Measurements from ENCODE around the gene BAIAP2.

The BAIAP2 gene

GRCh38 chr17:81056312-81056711, 21.4 kb downstream of the BAIAP2 start:
- DNase-seq: no peak

- no peak for DNase-seq
Measured at GRCh38 chr17:81057079-81057730, 22.3 kb downstream of the BAIAP2 start.

- DNase-seq: no peak
Measured at GRCh38 chr17:81057777-81058176, 22.8 kb downstream of the BAIAP2 start.

- no peak for DNase-seq
Measured at GRCh38 chr17:81058263-81058871, 23.4 kb downstream of the BAIAP2 start.

GRCh38 chr17:81059026-81059425, 24.1 kb downstream of the BAIAP2 start:
- DNase-seq: no peak

GRCh38 chr17:81060416-81060815, 25.5 kb downstream of the BAIAP2 start:
- DNase-seq: no peak

GRCh38 chr17:81061027-81061735, 26.2 kb downstream of the BAIAP2 start:
- DNase-seq: no peak

- DNase-seq: no peak
Measured at GRCh38 chr17:81062014-81062780, 27.2 kb downstream of the BAIAP2 start.

GRCh38 chr17:81063106-81064093, 28.4 kb downstream of the BAIAP2 start:
- DNase-seq: no peak

- no peak for DNase-seq
Measured at GRCh38 chr17:81064678-81065475, 29.9 kb downstream of the BAIAP2 start.

GRCh38 chr17:81065500-81065899, 30.5 kb downstream of the BAIAP2 start:
- DNase-seq: no peak

- DNase-seq: no peak
Measured at GRCh38 chr17:81066072-81066471, 31.1 kb downstream of the BAIAP2 start.

GRCh38 chr17:81066771-81067315, 31.9 kb downstream of the BAIAP2 start:
- no peak for DNase-seq

- DNase-seq: no peak
Measured at GRCh38 chr17:81067391-81067811, 32.5 kb downstream of the BAIAP2 start.

GRCh38 chr17:81068411-81069134, 33.6 kb downstream of the BAIAP2 start:
- no peak for DNase-seq

GRCh38 chr17:81069135-81069645, 34.2 kb downstream of the BAIAP2 start:
- no peak for DNase-seq

GRCh38 chr17:81070541-81071246, 35.7 kb downstream of the BAIAP2 start:
- no peak for DNase-seq

GRCh38 chr17:81071761-81072741, 37.1 kb downstream of the BAIAP2 start:
- no peak for DNase-seq
